Measurements from ENCODE around the gene HIVEP3.
A peak's percentile ranks its signal among the peaks of the same experiment; 100 is the strongest.

Gene HIVEP3

GRCh38 chr1:41690331-41690730, 228.4 kb downstream of the HIVEP3 start:
- no peaks in the 10 kb centered on the region for H3K9me3 ChIP-seq (ENCODE audit: low read depth, low read length)
- no peak overlapping the region for H3K27ac ChIP-seq
- H3K9ac ChIP-seq (ENCODE audit: insufficient read length): no peak overlapping the region
- no peaks in the 10 kb centered on the region for H3K36me3 ChIP-seq (ENCODE audit: insufficient read depth, low read length)
- TF ChIP-seq FOXP2 (optimal IDR thresholded peaks at IDR 0.05; ENCODE audit: control extremely low read depth, extremely low read length, insufficient read depth): no peak
- no peak for TF ChIP-seq POLR2AphosphoS5 (IDR thresholded peaks at IDR 0.05; ENCODE audit: borderline replicate concordance, low read depth, low read length)
- no peak for TF ChIP-seq EZH2 (IDR thresholded peaks at IDR 0.05)
- no peak for DNase-seq (ENCODE audit: low read depth, low spot score)
- no peak overlapping the region for H3K4me3 ChIP-seq

DNA sequence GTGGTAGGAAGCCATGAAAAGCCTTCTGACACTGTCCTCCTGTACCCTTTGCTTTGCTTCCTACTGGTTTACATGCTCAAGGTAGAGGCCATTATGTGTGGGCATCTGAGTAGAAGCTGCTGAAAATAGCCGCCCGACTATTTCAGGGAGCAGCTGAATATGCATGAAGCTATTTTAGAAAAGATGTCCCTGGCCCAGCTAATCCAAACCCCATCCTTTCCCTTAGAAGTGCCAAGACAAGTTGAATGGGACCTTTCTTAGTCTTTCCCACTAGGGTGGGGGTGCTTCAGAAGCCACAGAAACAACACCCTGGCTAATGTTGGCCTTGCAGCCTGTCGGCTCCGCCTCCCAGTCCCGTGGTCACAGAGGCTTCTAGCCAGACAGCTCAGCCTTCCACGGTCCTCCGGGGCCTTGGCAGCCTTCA, 229.2 kb downstream of the HIVEP3 start:
- TF ChIP-seq EZH2 (IDR thresholded peaks at IDR 0.05) (no peak), FOXP2 (optimal IDR thresholded peaks at IDR 0.05; ENCODE audit: control extremely low read depth, extremely low read length, insufficient read depth) (no peak), POLR2AphosphoS5 (IDR thresholded peaks at IDR 0.05; ENCODE audit: borderline replicate concordance, low read depth, low read length) (no peak)
- DNase-seq (ENCODE audit: low read depth, low spot score): no peak
- H3K4me3 ChIP-seq: no peak overlapping the region
- H3K27ac ChIP-seq: no peak overlapping the region
- H3K9me3 ChIP-seq (ENCODE audit: low read depth, low read length): no peaks in the 10 kb centered on the region
- H3K36me3 ChIP-seq (ENCODE audit: insufficient read depth, low read length): no peaks in the 10 kb centered on the region
- no peak overlapping the region for H3K9ac ChIP-seq (ENCODE audit: insufficient read length)

- DNase-seq (ENCODE audit: low read depth, low spot score): no peak
- H3K9me3 ChIP-seq (ENCODE audit: low read depth, low read length): no peaks in the 10 kb centered on the region
- TF ChIP-seq FOXP2 (optimal IDR thresholded peaks at IDR 0.05; ENCODE audit: control extremely low read depth, extremely low read length, insufficient read depth): no peak
- no peak for TF ChIP-seq POLR2AphosphoS5 (IDR thresholded peaks at IDR 0.05; ENCODE audit: borderline replicate concordance, low read depth, low read length)
- H3K27ac ChIP-seq: no peak overlapping the region
- no peaks in the 10 kb centered on the region for H3K36me3 ChIP-seq (ENCODE audit: insufficient read depth, low read length)
- H3K4me3 ChIP-seq: no peak overlapping the region
- no peak overlapping the region for H3K9ac ChIP-seq (ENCODE audit: insufficient read length)
Measured at GRCh38 chr1:41689139-41689538, 229.6 kb downstream of the HIVEP3 start.

- Histone ChIP-seq H3K9me3 (ENCODE audit: low read depth, low read length) (no peaks in the 10 kb centered on the region), H3K27ac (no peak overlapping the region), H3K9ac (ENCODE audit: insufficient read length) (no peak overlapping the region), H3K4me3 (no peak overlapping the region), H3K36me3 (ENCODE audit: insufficient read depth, low read length) (no peaks in the 10 kb centered on the region)
- no peak for TF ChIP-seq FOXP2 (optimal IDR thresholded peaks at IDR 0.05; ENCODE audit: control extremely low read depth, extremely low read length, insufficient read depth)
- no peak for TF ChIP-seq EZH2 (IDR thresholded peaks at IDR 0.05)
- TF ChIP-seq POLR2AphosphoS5 (IDR thresholded peaks at IDR 0.05; ENCODE audit: borderline replicate concordance, low read depth, low read length): no peak
- no peak for DNase-seq (ENCODE audit: low read depth, low spot score)
Measured at GRCh38 chr1:41687007-41687406, 231.7 kb downstream of the HIVEP3 start.

- no peak overlapping the region for H3K27ac ChIP-seq
- no peaks in the 10 kb centered on the region for H3K36me3 ChIP-seq (ENCODE audit: insufficient read depth, low read length)
- no peak for DNase-seq (ENCODE audit: low read depth, low spot score)
- no peak overlapping the region for H3K9ac ChIP-seq (ENCODE audit: insufficient read length)
- no peak overlapping the region for H3K4me3 ChIP-seq
- TF ChIP-seq EZH2 (IDR thresholded peaks at IDR 0.05): no peak
- TF ChIP-seq POLR2AphosphoS5 (IDR thresholded peaks at IDR 0.05; ENCODE audit: borderline replicate concordance, low read depth, low read length): no peak
- no peak for TF ChIP-seq FOXP2 (optimal IDR thresholded peaks at IDR 0.05; ENCODE audit: control extremely low read depth, extremely low read length, insufficient read depth)
- H3K9me3 ChIP-seq (ENCODE audit: low read depth, low read length): no peaks in the 10 kb centered on the region
Measured at GRCh38 chr1:41683681-41684500, 234.8 kb downstream of the HIVEP3 start.

GRCh38 chr1:41682845-41683625, 235.7 kb downstream of the HIVEP3 start:
- Histone ChIP-seq H3K27ac (no peak overlapping the region), H3K9ac (ENCODE audit: insufficient read length) (no peak overlapping the region), H3K4me3 (no peak overlapping the region), H3K9me3 (ENCODE audit: low read depth, low read length) (no peaks in the 10 kb centered on the region), H3K36me3 (ENCODE audit: insufficient read depth, low read length) (no peaks in the 10 kb centered on the region)
- TF ChIP-seq POLR2AphosphoS5 (IDR thresholded peaks at IDR 0.05; ENCODE audit: borderline replicate concordance, low read depth, low read length) (no peak), FOXP2 (optimal IDR thresholded peaks at IDR 0.05; ENCODE audit: control extremely low read depth, extremely low read length, insufficient read depth) (no peak), EZH2 (IDR thresholded peaks at IDR 0.05) (no peak)
- no peak for DNase-seq (ENCODE audit: low read depth, low spot score)

DNA sequence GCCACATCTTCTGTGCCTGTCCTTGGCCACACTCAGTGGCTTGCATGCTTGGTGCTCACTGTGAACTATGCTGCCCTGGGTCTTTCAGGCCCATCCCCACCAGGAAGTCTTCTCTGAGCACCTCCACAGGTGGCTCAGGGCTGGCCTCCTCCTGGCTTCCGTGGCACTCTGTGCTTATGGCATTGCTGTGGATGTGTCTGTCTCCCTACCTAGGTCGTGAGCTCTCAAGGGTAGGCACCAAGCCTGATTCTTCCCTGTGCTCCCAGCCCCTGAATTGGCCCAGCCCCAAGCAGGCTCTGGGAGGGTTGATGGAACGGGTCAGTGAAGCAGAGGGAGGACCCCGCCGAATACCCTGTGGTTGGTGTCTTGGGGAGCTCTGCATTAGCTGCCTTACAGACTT, 236.6 kb downstream of the HIVEP3 start:
- TF ChIP-seq EZH2 (IDR thresholded peaks at IDR 0.05) (no peak), FOXP2 (optimal IDR thresholded peaks at IDR 0.05; ENCODE audit: control extremely low read depth, extremely low read length, insufficient read depth) (no peak), POLR2AphosphoS5 (IDR thresholded peaks at IDR 0.05; ENCODE audit: borderline replicate concordance, low read depth, low read length) (no peak)
- Histone ChIP-seq H3K9me3 (ENCODE audit: low read depth, low read length) (no peaks in the 10 kb centered on the region), H3K27ac (no peak overlapping the region), H3K9ac (ENCODE audit: insufficient read length) (no peak overlapping the region), H3K36me3 (ENCODE audit: insufficient read depth, low read length) (no peaks in the 10 kb centered on the region), H3K4me3 (no peak overlapping the region)
- DNase-seq (ENCODE audit: low read depth, low spot score): no peak

GRCh38 chr1:41681331-41682098, 237.2 kb downstream of the HIVEP3 start:
- peak; percentile 6 for DNase-seq (ENCODE audit: low read depth, low spot score)
- Histone ChIP-seq H3K36me3 (ENCODE audit: insufficient read depth, low read length) (no peaks in the 10 kb centered on the region), H3K9ac (ENCODE audit: insufficient read length) (no peak overlapping the region), H3K27ac (no peak overlapping the region), H3K4me3 (no peak overlapping the region), H3K9me3 (ENCODE audit: low read depth, low read length) (no peaks in the 10 kb centered on the region)
- TF ChIP-seq EZH2 (IDR thresholded peaks at IDR 0.05): no peak
- TF ChIP-seq POLR2AphosphoS5 (IDR thresholded peaks at IDR 0.05; ENCODE audit: borderline replicate concordance, low read depth, low read length): no peak
- TF ChIP-seq FOXP2 (optimal IDR thresholded peaks at IDR 0.05; ENCODE audit: control extremely low read depth, extremely low read length, insufficient read depth): no peak
